ENCODE data around the gene ZNF205. TPM values are rescaled to one million over a fixed set of nuclear protein-coding genes. Genes with fewer than 3 reads are reported as not detected.

The ZNF205 gene
- total RNA-seq, 4 donors from 2014 or later: 19.4 to 29.2 (median 21.5) TPM

GRCh38 chr16:3086596-3087242 is 25.7 kb upstream of the ZNF205 start:
- 62 to 71% methylated on average over 14 of the region's 14 CpGs for WGBS, 2 donors
- no peaks in the 10 kb centered on the region for H3K36me3 ChIP-seq

GRCh38 chr16:3087243-3088235 is 24.8 kb upstream of the ZNF205 start:
- H3K9me3 ChIP-seq: no peaks in the 10 kb centered on the region
- peak overlapping the region in 1 of 4 donors; percentile 41 for H3K4me3 ChIP-seq
- DNase-seq (ENCODE audit: low spot score in 2 of 2): no peak
- TF ChIP-seq POLR2A (IDR thresholded peaks at IDR 0.05) (no peak), CTCF (IDR thresholded peaks at IDR 0.05) (peak in 1 of 5 experiments; percentile 8)
- H3K36me3 ChIP-seq: no peaks in the 10 kb centered on the region
- H3K4me1 ChIP-seq: peaks cover 0 to 10% (median 0%) of the 10 kb centered on the region in 4 donors
- peaks cover 0 to 17% of the 10 kb centered on the region in 2 donors for H3K27me3 ChIP-seq
- peak overlapping the region in 1 of 4 donors; percentile 59 for H3K27ac ChIP-seq
- 35 to 36% methylated on average over 16 to 18 of the region's 18 CpGs for WGBS, 2 donors

More at GRCh38 chr16:3086596-3087242, 25.7 kb upstream of the ZNF205 start:
- DNase-seq (ENCODE audit: low spot score in 2 of 2): no peak
- TF ChIP-seq CTCF (IDR thresholded peaks at IDR 0.05) (no peak), POLR2A (IDR thresholded peaks at IDR 0.05) (no peak), EP300 (IDR thresholded peaks at IDR 0.05) (no peak)
- peak overlapping the region in 2 of 4 donors; percentile 20 to 41 for H3K4me3 ChIP-seq
- H3K27me3 ChIP-seq: peaks cover 0 to 9% of the 10 kb centered on the region in 2 donors
- H3K9me3 ChIP-seq: no peaks in the 10 kb centered on the region
- H3K4me1 ChIP-seq: peaks cover 0 to 10% (median 0%) of the 10 kb centered on the region in 4 donors
- H3K27ac ChIP-seq: peak overlapping the region in 2 of 4 donors; percentile 26 to 59

GRCh38 chr16:3088450-3088849 is 23.9 kb upstream of the ZNF205 start:
- Histone ChIP-seq H3K27me3 (peaks cover 0 to 24% of the 10 kb centered on the region in 2 donors), H3K9me3 (no peaks in the 10 kb centered on the region), H3K4me1 (peaks cover 0 to 10% (median 0%) of the 10 kb centered on the region in 4 donors), H3K27ac (no peak overlapping the region), H3K36me3 (no peaks in the 10 kb centered on the region), H3K4me3 (no peak overlapping the region)
- no peak for DNase-seq (ENCODE audit: low spot score in 2 of 2)
- WGBS, 2 donors: 70 to 73% methylated on average over 7 of the region's 7 CpGs
- TF ChIP-seq EP300 (IDR thresholded peaks at IDR 0.05) (no peak), POLR2A (IDR thresholded peaks at IDR 0.05) (no peak), CTCF (IDR thresholded peaks at IDR 0.05) (no peak)

- Histone ChIP-seq H3K27ac (no peak overlapping the region), H3K4me3 (no peak overlapping the region), H3K4me1 (peaks cover 0 to 10% (median 0%) of the 10 kb centered on the region in 4 donors), H3K9me3 (no peaks in the 10 kb centered on the region), H3K27me3 (peaks cover 0 to 27% of the 10 kb centered on the region in 2 donors), H3K36me3 (no peaks in the 10 kb centered on the region)
- DNase-seq (ENCODE audit: low spot score in 2 of 2): no peak
- WGBS, 2 donors: 94 to 95% methylated on average over 56 to 60 of the region's 71 CpGs
- TF ChIP-seq CTCF (IDR thresholded peaks at IDR 0.05): no peak
- no peak for TF ChIP-seq EP300 (IDR thresholded peaks at IDR 0.05)
- no peak for TF ChIP-seq POLR2A (IDR thresholded peaks at IDR 0.05)
These were observed 23.3 kb upstream of the ZNF205 start for GRCh38 chr16:3088925-3089716.
